NCI-H226 (cell line): ENCODE results near the gene B3GNT3.
A peak's percentile ranks its signal among the peaks of the same experiment; 100 is the strongest.

Source experiments
- DNase-seq: peaks from one replicate; pipeline ENCODE4 v3.0.0-alpha.2; 2015

The B3GNT3 gene

GRCh38 chr19:17794731-17795494 is at the start of gene B3GNT3:
Gene B3GNT3 (plus strand): TSS chr19:17795138. CDS start chr19:17807808, 12,670 bp downstream.
- DNase-seq = peak; percentile 74

- peak; percentile 92 for DNase-seq
Observed at GRCh38 chr19:17747205-17748098, 47.5 kb upstream of the B3GNT3 start.

GRCh38 chr19:17748884-17749638 is 45.9 kb upstream of the B3GNT3 start:
- no peak for DNase-seq

GRCh38 chr19:17749912-17750317 is 45.0 kb upstream of the B3GNT3 start:
- no peak for DNase-seq

- DNase-seq = no peak
Observed at GRCh38 chr19:17751103-17751911, 43.6 kb upstream of the B3GNT3 start, which contains the start of gene FCHO1. Gene FCHO1 (plus strand): TSS chr19:17751477. CDS start chr19:17755165, 3,688 bp downstream.

GRCh38 chr19:17751912-17752273 is 43.0 kb upstream of the B3GNT3 start:
- DNase-seq = no peak

GRCh38 chr19:17752865-17753639 is 41.9 kb upstream of the B3GNT3 start:
- no peak for DNase-seq

- no peak for DNase-seq
Observed at GRCh38 chr19:17753976-17754375, 41.0 kb upstream of the B3GNT3 start.

GRCh38 chr19:17754634-17755442 is 40.1 kb upstream of the B3GNT3 start:
- DNase-seq = no peak

- peak; percentile 33 for DNase-seq
Observed at GRCh38 chr19:17755443-17755890, 39.5 kb upstream of the B3GNT3 start.

- DNase-seq = peak; percentile 58
Observed at GRCh38 chr19:17755977-17756670, 38.8 kb upstream of the B3GNT3 start.

GRCh38 chr19:17757125-17757524 is 37.8 kb upstream of the B3GNT3 start:
- DNase-seq = peak; percentile 78

- no peak for DNase-seq
Observed at GRCh38 chr19:17758515-17758914, 36.4 kb upstream of the B3GNT3 start.

- no peak for DNase-seq
Observed at GRCh38 chr19:17761148-17761547, 33.8 kb upstream of the B3GNT3 start.

GRCh38 chr19:17762505-17763229 is 32.3 kb upstream of the B3GNT3 start:
- DNase-seq = peak; percentile 37

- no peak for DNase-seq
Observed at GRCh38 chr19:17764348-17764747, 30.6 kb upstream of the B3GNT3 start.

GRCh38 chr19:17765069-17765618 is 29.8 kb upstream of the B3GNT3 start:
- DNase-seq = peak; percentile 24

- DNase-seq = peak; percentile 79
Observed at GRCh38 chr19:17766543-17767131, 28.3 kb upstream of the B3GNT3 start.
